ENCODE results near the gene LUZP2. TPM values are rescaled to one million over a fixed set of nuclear protein-coding genes. Genes with fewer than 3 reads are reported as not detected.

The LUZP2 gene
- total and polyA plus RNA-seq, 2 of the 8 experiments (the other 6 are each of a cell fraction or from before 2014, with no cell fraction given) = 0.79 to 1.5 TPM

DNA sequence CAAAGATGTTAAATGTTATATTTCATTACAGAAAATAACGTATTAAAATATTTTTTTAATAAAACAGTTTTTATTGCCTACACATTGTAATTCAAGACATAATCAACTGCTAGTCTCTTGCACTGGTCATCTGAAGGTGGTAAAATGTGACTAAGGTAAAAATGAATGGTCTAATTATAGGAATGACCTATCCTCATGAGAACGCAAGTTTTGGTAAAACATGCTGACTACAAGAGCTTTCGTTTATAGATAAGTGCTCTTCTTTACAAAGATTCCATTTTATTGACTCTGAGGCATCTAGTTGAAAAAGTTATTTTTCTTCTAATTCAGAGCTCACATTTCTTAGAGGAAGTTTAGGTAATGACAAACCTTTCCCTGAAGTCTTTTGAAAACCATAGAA, 27.3 kb downstream of the LUZP2 start:
- Histone ChIP-seq H3K36me3 (ENCODE audit: control insufficient read depth in 2 of 4, insufficient read depth in 4 of 4, low read length in 3 of 4) (no peaks in the 10 kb centered on the region), H2BK12ac (ENCODE audit: low read depth, low read length) (no peak overlapping the region), H4K5ac (ENCODE audit: insufficient read length, low read depth, low read length) (no peak overlapping the region), H2BK15ac (ENCODE audit: low read length) (no peak overlapping the region), H3K56ac (replicated peaks; ENCODE audit: insufficient read length, low read depth, low read length) (no peak overlapping the region), H3K23me2 (ENCODE audit: low read depth, low read length) (no peaks in the 10 kb centered on the region), H2BK120ac (replicated peaks; ENCODE audit: low read depth, low read length) (no peak overlapping the region), H2AFZ (ENCODE audit: low read length) (no peak overlapping the region), H3K79me1 (ENCODE audit: low read depth, low read length) (no peaks in the 10 kb centered on the region), H3K4me1 (replicated peaks in 1 of 4; ENCODE audit: control insufficient read depth in 3 of 4, insufficient read depth in 4 of 4, low read length in 3 of 4) (no peaks in the 10 kb centered on the region), H2BK20ac (ENCODE audit: low read length) (no peak overlapping the region), H3K27ac (ENCODE audit: low read depth, low read length) (no peak overlapping the region), H3K18ac (ENCODE audit: extremely low read depth, low read length) (no peak overlapping the region), H3K4me3 (ENCODE audit: extremely low read depth in 1 of 4, insufficient read depth in 2 of 4, low read depth in 3 of 4, low read length in 4 of 4) (no peak overlapping the region), H3K9ac (replicated peaks in 1 of 4; ENCODE audit: extremely low read depth in 1 of 4, low read depth in 3 of 4, low read length in 3 of 4) (no peak overlapping the region), H4K91ac (replicated peaks; ENCODE audit: insufficient read length, low read length) (no peak overlapping the region), H2AK5ac (ENCODE audit: low read depth, low read length) (no peak overlapping the region), H3K23ac (ENCODE audit: insufficient read length) (no peak overlapping the region), H3K4me2 (ENCODE audit: insufficient read depth in 1 of 2, low read depth in 2 of 2, low read length in 2 of 2) (no peak overlapping the region), H4K8ac (ENCODE audit: extremely low read depth, insufficient read depth, low read length) (no peak overlapping the region), H3K27me3 (replicated peaks in 1 of 4; ENCODE audit: control insufficient read depth in 3 of 4, extremely low read depth in 1 of 4, insufficient read depth in 3 of 4, low read length in 3 of 4) (no peaks in the 10 kb centered on the region), H3K9me3 (ENCODE audit: insufficient read depth in 2 of 2, low read depth in 1 of 2, low read length in 1 of 2) (no peaks in the 10 kb centered on the region), H3K14ac (ENCODE audit: insufficient read length) (no peak overlapping the region), H3K4ac (replicated peaks; ENCODE audit: insufficient read length, low read depth, low read length) (no peak overlapping the region), H3K79me2 (ENCODE audit: control insufficient read depth in 1 of 2, insufficient read depth in 2 of 2, low read length in 2 of 2) (no peaks in the 10 kb centered on the region), H2BK5ac (ENCODE audit: low read depth, low read length) (no peak overlapping the region), H4K20me1 (replicated peaks in 1 of 2; ENCODE audit: control insufficient read depth in 1 of 2, insufficient read depth in 2 of 2, low read length in 2 of 2) (no peaks in the 10 kb centered on the region)
- DNase-seq (ENCODE audit: low read depth in 1 of 2, low spot score in 2 of 2) (no peak), FAIRE-seq (no peak)
- 64% methylated on average over 3 of the region's 3 CpGs; no CpG with 5 or more reads in 1 of the 2 experiments for WGBS, 2 experiments (ENCODE audit: extremely low coverage in 1 of 2, insufficient coverage in 1 of 2, insufficient read length in 1 of 2, insufficient replicate concordance in 2 of 2, low coverage in 1 of 2, low lambda C conversion rate in 2 of 2, missing lambda C conversion rate in 1 of 2)
- TF ChIP-seq EP300 (IDR thresholded peaks at IDR 0.05; ENCODE audit: borderline replicate concordance in 1 of 2, low read depth in 2 of 2, low read length in 2 of 2) (no peak), USF2 (IDR thresholded peaks at IDR 0.05; ENCODE audit: low read length) (no peak), RFX5 (IDR thresholded peaks at IDR 0.05; ENCODE audit: borderline replicate concordance, low read depth, low read length) (no peak), BCL11A (IDR thresholded peaks at IDR 0.05; ENCODE audit: low read depth in 2 of 2, low read length in 2 of 2) (no peak), MAX (IDR thresholded peaks at IDR 0.05) (no peak), NRF1 (IDR thresholded peaks at IDR 0.05; ENCODE audit: low read depth, low read length) (no peak), RXRA (IDR thresholded peaks at IDR 0.05; ENCODE audit: insufficient read depth, low read depth, low read length) (no peak), TCF12 (IDR thresholded peaks at IDR 0.05; ENCODE audit: low read depth, low read length) (no peak), KDM4A (IDR thresholded peaks at IDR 0.05; ENCODE audit: low read depth, low read length, severe bottlenecking) (no peak), BRCA1 (IDR thresholded peaks at IDR 0.05; ENCODE audit: low read depth, low read length) (no peak), HDAC2 (IDR thresholded peaks at IDR 0.05; ENCODE audit: borderline replicate concordance in 1 of 2, low read depth in 2 of 2, low read length in 2 of 2) (no peak)
- POLR2A ChIA-PET (ENCODE audit: partially characterized antibody) = no interaction called here
- CTCF ChIA-PET (ENCODE audit: partially characterized antibody) = interaction anchor here (1.0 kb wide), 1 partner anchor 87 kb away, joined by 3 read pairs; no protein-coding TSS in a partner anchor

All from H1 (cell line).